H1 (cell line): Measurements from ENCODE around the gene ICOSLG. TPM values are rescaled to one million over a fixed set of nuclear protein-coding genes. Genes with fewer than 3 reads are reported as not detected.
"Not testable (repeated sequence)": the region's sequence is repeated elsewhere in the genome, so short reads cannot be mapped to it uniquely, and the experiment has no call there.

ENCODE experiments used
- CTCF ChIA-PET: fragments of 300-600 bp; sonication (Branson Sonifier 250); formaldehyde crosslinking; loops from one replicate; lab custom pipeline; 2021; ENCODE audit not compliant: partially characterized antibody; lab: Charles Lee
- POLR2A ChIA-PET: fragments of 300-600 bp; sonication (Branson Sonifier 250); formaldehyde crosslinking; loops from one replicate; lab custom pipeline; 2021; ENCODE audit warnings: inconsistent platforms; ENCODE audit not compliant: partially characterized antibody; lab: Charles Lee
- DNase-seq, 2 experiments: peaks; one replicate each; pipeline versions ENCODE4 v3.0.0 to v3.0.0-alpha.2; 2010 to 2022; ENCODE audit warnings: low spot score in 2 of 2, low read depth in 1 of 2, mixed read lengths in 1 of 2
- FAIRE-seq: peaks from 2 replicates; lab custom pipeline; 2011; peaks lifted over from hg19 to GRCh38; lab: Jason Lieb, UNC
- H2AFZ ChIP-seq: 2 replicates; pipeline ENCODE4 v1.8.1; 2012; ENCODE audit warnings: low read length, inconsistent platforms
- H2AK5ac ChIP-seq: 2 replicates; pipeline ENCODE4 v1.6.1; 2013; ENCODE audit warnings: low read depth, low read length
- H2BK120ac ChIP-seq: replicated peaks from 2 replicates; pipeline ENCODE3; 2013; ENCODE audit warnings: low read depth, low read length, inconsistent platforms
- H2BK12ac ChIP-seq: 2 replicates; pipeline ENCODE4 v1.6.1; 2013; ENCODE audit warnings: low read depth, low read length
- H2BK15ac ChIP-seq: 2 replicates; pipeline ENCODE4 v1.6.1; 2013; ENCODE audit warnings: low read length
- H2BK20ac ChIP-seq: 2 replicates; pipeline ENCODE4 v1.6.1; 2013; ENCODE audit warnings: low read length
- H2BK5ac ChIP-seq: 2 replicates; pipeline ENCODE4 v1.6.1; 2013; ENCODE audit warnings: low read depth, low read length
- H3K14ac ChIP-seq: 2 replicates; pipeline ENCODE4 v1.6.1; 2013; ENCODE audit warnings: inconsistent platforms; ENCODE audit not compliant: insufficient read length
- H3K18ac ChIP-seq: 2 replicates; pipeline ENCODE4 v1.6.1; 2013; ENCODE audit warnings: low read length; ENCODE audit errors: extremely low read depth
- H3K23ac ChIP-seq: 2 replicates; pipeline ENCODE4 v1.6.1; 2013; ENCODE audit warnings: inconsistent platforms; ENCODE audit not compliant: insufficient read length
- H3K23me2 ChIP-seq: 2 replicates; pipeline ENCODE4 v1.6.1; 2013; ENCODE audit warnings: low read depth, low read length
- H3K27ac ChIP-seq: 2 replicates; pipeline ENCODE4 v1.6.1; 2011; ENCODE audit warnings: low read depth, low read length, inconsistent platforms
- H3K27me3 ChIP-seq, 4 experiments: replicated peaks in 1 of 4; 1 replicate in 1 of 4; 2 replicates in 3 of 4; pipeline versions ENCODE4 v1.6.1 to v1.8.1; 2011 to 2013; ENCODE audit warnings: low read length in 3 of 4, mild to moderate bottlenecking in 3 of 4, inconsistent platforms in 2 of 4, mixed read lengths in 2 of 4, moderate library complexity in 1 of 4; ENCODE audit not compliant: control insufficient read depth in 3 of 4, insufficient read depth in 3 of 4; ENCODE audit errors: extremely low read depth in 1 of 4
- H3K36me3 ChIP-seq, 4 experiments: 2 replicates each; pipeline versions ENCODE4 v1.6.1 to v1.8.1; 2011 to 2013; ENCODE audit warnings: mild to moderate bottlenecking in 4 of 4, low read length in 3 of 4, moderate library complexity in 2 of 4, control low read depth in 1 of 4, inconsistent platforms in 1 of 4; ENCODE audit not compliant: insufficient read depth in 4 of 4, control insufficient read depth in 2 of 4
- H3K4ac ChIP-seq: replicated peaks from 2 replicates; pipeline ENCODE3; 2013; ENCODE audit warnings: low read length, low read depth, mixed read lengths, inconsistent platforms; ENCODE audit not compliant: insufficient read length
- H3K4me1 ChIP-seq, 4 experiments: replicated peaks in 1 of 4; 1 replicate in 1 of 4; 2 replicates in 3 of 4; pipeline versions ENCODE4 v1.6.1 to v1.8.1; 2011 to 2013; ENCODE audit warnings: low read length in 3 of 4, inconsistent platforms in 2 of 4, mixed read lengths in 1 of 4; ENCODE audit not compliant: insufficient read depth in 4 of 4, control insufficient read depth in 3 of 4
- H3K4me2 ChIP-seq, 2 experiments: 2 replicates each; pipeline versions ENCODE4 v1.6.1 to v1.8.1; 2011 to 2013; ENCODE audit warnings: low read depth in 2 of 2, low read length in 2 of 2, control low read depth in 1 of 2, inconsistent platforms in 1 of 2, mild to moderate bottlenecking in 1 of 2; ENCODE audit not compliant: insufficient read depth in 1 of 2
- H3K4me3 ChIP-seq, 4 experiments: fragments of 200-600, 300-600 bp in 1 of 4; sonication (generic), shearing (Covaris generic), sonication (Bioruptor Twin) in 1 of 4; 2 replicates each; pipeline versions ENCODE4 v1.5.1 to v1.8.1; 2011 to 2016; ENCODE audit warnings: low read length in 4 of 4, low read depth in 3 of 4, control low read depth in 2 of 4, inconsistent platforms in 2 of 4, mild to moderate bottlenecking in 2 of 4, mixed read lengths in 1 of 4, moderate library complexity in 1 of 4; ENCODE audit not compliant: insufficient read depth in 2 of 4; ENCODE audit errors: extremely low read depth in 1 of 4
- H3K56ac ChIP-seq: replicated peaks from 2 replicates; pipeline ENCODE3; 2013; ENCODE audit warnings: low read depth, mild to moderate bottlenecking, mixed read lengths, low read length, inconsistent platforms; ENCODE audit not compliant: insufficient read length
- H3K79me1 ChIP-seq: 2 replicates; pipeline ENCODE4 v1.6.1; 2013; ENCODE audit warnings: low read depth, low read length, control low read depth
- H3K79me2 ChIP-seq, 2 experiments: 2 replicates each; pipeline versions ENCODE4 v1.6.1 to v1.8.1; 2012 to 2013; ENCODE audit warnings: low read length in 2 of 2, mild to moderate bottlenecking in 2 of 2, inconsistent platforms in 1 of 2; ENCODE audit not compliant: insufficient read depth in 2 of 2, control insufficient read depth in 1 of 2
- H3K9ac ChIP-seq, 4 experiments: replicated peaks in 1 of 4; 1 replicate in 1 of 4; 2 replicates in 3 of 4; pipeline versions ENCODE4 v1.6.1 to v1.8.1; 2011 to 2013; ENCODE audit warnings: low read depth in 3 of 4, low read length in 3 of 4, control low read depth in 2 of 4, mild to moderate bottlenecking in 2 of 4, moderate library complexity in 2 of 4, inconsistent platforms in 1 of 4; ENCODE audit errors: extremely low read depth in 1 of 4
- H3K9me3 ChIP-seq, 2 experiments: 2 replicates each; pipeline versions ENCODE4 v1.6.1 to v1.8.1; 2012 to 2013; ENCODE audit warnings: mild to moderate bottlenecking in 2 of 2, moderate library complexity in 2 of 2, control low read depth in 1 of 2, inconsistent platforms in 1 of 2, low read depth in 1 of 2, low read length in 1 of 2, mixed read lengths in 1 of 2; ENCODE audit not compliant: insufficient read depth in 2 of 2
- H4K20me1 ChIP-seq, 2 experiments: replicated peaks in 1 of 2; 2 replicates each; pipeline versions ENCODE3 to v1.8.1; 2011 to 2013; ENCODE audit warnings: inconsistent platforms in 2 of 2, low read length in 2 of 2, mild to moderate bottlenecking in 1 of 2; ENCODE audit not compliant: insufficient read depth in 2 of 2, control insufficient read depth in 1 of 2
- H4K5ac ChIP-seq: 2 replicates; pipeline ENCODE4 v1.6.1; 2013; ENCODE audit warnings: low read length, low read depth, mixed read lengths, inconsistent platforms; ENCODE audit not compliant: insufficient read length
- H4K8ac ChIP-seq: 2 replicates; pipeline ENCODE4 v1.8.0; 2013; ENCODE audit warnings: mild to moderate bottlenecking, moderate library complexity, low read length, inconsistent platforms; ENCODE audit not compliant: insufficient read depth; ENCODE audit errors: extremely low read depth
- H4K91ac ChIP-seq: replicated peaks from 2 replicates; pipeline ENCODE3; 2013; ENCODE audit warnings: low read length, mixed read lengths, inconsistent platforms; ENCODE audit not compliant: insufficient read length
- WGBS, 2 experiments: shearing (Covaris generic) in 1 of 2; methylation state at CpG; one replicate each; pipeline versions ENCODE4 v1.1.6 to v1.1.7; 2013 to 2015; ENCODE audit warnings: low lambda C conversion rate in 2 of 2, mixed read lengths in 2 of 2, inconsistent platforms in 1 of 2, low coverage in 1 of 2, missing lambda C conversion rate in 1 of 2; ENCODE audit not compliant: insufficient replicate concordance in 2 of 2, insufficient coverage in 1 of 2, insufficient read length in 1 of 2; ENCODE audit errors: extremely low coverage in 1 of 2, missing lambda C conversion rate in 1 of 2; 5-methylcytosine and 5-hydroxymethylcytosine counted together
- polyA plus RNA-seq, 7 experiments: library from polyadenylated mRNA; depleted of rRNA in 3 of 7; stranded (reverse) in 5 of 7; unstranded in 2 of 7; fragments of >200 nt in 5 of 7; fragments of 200-250 nt in 2 of 7; gene quantifications; 1 replicate in 5 of 7; 2 replicates in 1 of 7; 4 replicates in 1 of 7; pipeline versions ENCODE4 v1.2.1 to v1.2.3, GENCODE V29; 2011 to 2013; ENCODE audit warnings: missing spikeins in 2 of 7, mixed read lengths in 2 of 7
- total RNA-seq: library from RNA; stranded (reverse); fragmentation: NEBNext Ultra II Directional; extraction: Animal tissue kit (Norgen Biotek cat#: 25700); gene quantifications from 2 replicates; pipeline ENCODE4 v1.2.1, GENCODE V29; 2021

Gene ICOSLG
- total and polyA plus RNA-seq, 2 of the 8 experiments (the other 6 are each of a cell fraction or from before 2014, with no cell fraction given) = 2.3 to 5.5 TPM

DNA sequence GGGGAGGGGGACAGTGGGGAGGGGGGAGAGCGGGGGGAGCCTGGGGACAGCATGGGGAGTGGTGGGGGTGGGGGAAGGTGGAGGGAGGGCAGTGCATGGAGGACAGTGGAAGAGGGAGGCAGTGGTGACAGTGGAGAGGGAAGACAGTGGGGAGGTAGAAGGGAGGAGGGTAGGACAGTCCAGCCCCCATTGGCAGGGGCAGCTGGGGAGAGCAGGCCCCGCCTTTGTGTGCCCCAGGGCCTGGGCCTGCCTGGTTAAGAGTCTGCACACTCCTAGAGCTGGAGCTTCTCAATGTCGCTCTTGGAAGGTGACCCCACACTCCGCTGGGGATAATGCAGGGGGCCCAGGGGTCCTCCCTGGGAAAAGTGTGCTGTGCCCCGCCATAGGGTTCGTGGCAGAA lies 15.1 kb downstream of the ICOSLG start:
- H2AK5ac ChIP-seq, H3K27ac ChIP-seq, H3K4me1 ChIP-seq, POLR2A ChIA-PET, H3K4me3 ChIP-seq, H3K4me2 ChIP-seq, H3K4ac ChIP-seq, H3K79me1 ChIP-seq, H2BK20ac ChIP-seq, H3K36me3 ChIP-seq, DNase-seq, H3K18ac ChIP-seq, H4K20me1 ChIP-seq, H3K23ac ChIP-seq, H3K9ac ChIP-seq, H2BK120ac ChIP-seq, FAIRE-seq, H3K79me2 ChIP-seq, H3K56ac ChIP-seq, H4K8ac ChIP-seq, H4K91ac ChIP-seq, H3K14ac ChIP-seq, H2BK15ac ChIP-seq, H2AFZ ChIP-seq, H3K9me3 ChIP-seq, H2BK12ac ChIP-seq, H4K5ac ChIP-seq, CTCF ChIA-PET, H3K27me3 ChIP-seq, H2BK5ac ChIP-seq, H3K23me2 ChIP-seq: not testable (repeated sequence)
- no CpG with 5 or more reads among the region's 6 CpGs for WGBS, 2 experiments

DNA sequence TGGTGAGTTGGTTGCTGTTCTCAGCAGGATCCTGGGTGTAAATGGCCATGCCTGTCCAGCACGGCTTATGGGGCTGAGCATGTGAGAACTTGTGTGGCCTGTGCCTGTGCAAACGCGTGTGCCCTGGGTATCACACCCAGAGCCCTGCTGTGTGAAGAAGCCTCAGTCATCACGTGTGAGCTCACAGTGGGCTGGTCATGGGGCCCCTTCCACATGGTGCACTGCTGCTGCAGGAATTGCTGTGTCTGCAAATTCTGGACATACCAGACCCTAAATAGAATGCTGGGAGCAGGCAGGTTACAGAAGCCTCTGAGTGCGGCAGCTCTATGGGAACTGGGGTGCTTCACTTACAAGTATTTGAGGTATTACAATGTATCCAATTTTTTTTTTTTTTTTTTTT lies 17.4 kb downstream of the ICOSLG start:
- not testable (repeated sequence) for H3K9me3 ChIP-seq, FAIRE-seq
- WGBS, 2 experiments = no CpG with 5 or more reads among the region's 5 CpGs

More for the DNA sequence above, 17.4 kb downstream of the ICOSLG start:
- H3K18ac ChIP-seq, H4K20me1 ChIP-seq, H2BK12ac ChIP-seq, H3K27me3 ChIP-seq, H2BK15ac ChIP-seq, H2AFZ ChIP-seq, H4K8ac ChIP-seq, DNase-seq, POLR2A ChIA-PET, H3K23me2 ChIP-seq, H3K9ac ChIP-seq, H3K27ac ChIP-seq, H2BK5ac ChIP-seq, H2BK120ac ChIP-seq, H3K4me2 ChIP-seq, H3K79me2 ChIP-seq, H3K4ac ChIP-seq, H3K79me1 ChIP-seq, H3K4me3 ChIP-seq, H3K4me1 ChIP-seq, H4K91ac ChIP-seq, H2BK20ac ChIP-seq, H3K56ac ChIP-seq, H2AK5ac ChIP-seq, CTCF ChIA-PET, H3K36me3 ChIP-seq, H3K23ac ChIP-seq, H4K5ac ChIP-seq, H3K14ac ChIP-seq: not testable (repeated sequence)
